Esophagus squamous epithelium (tissue), 5 donors: ENCODE data around the gene GABRG3. TPM values are rescaled to one million over a fixed set of nuclear protein-coding genes. Genes with fewer than 3 reads are reported as not detected.

ENCODE experiments used
- DNase-seq: peaks from one replicate; lab custom pipeline; 2025; lab: John Stamatoyannopoulos, UW
- H3K27ac ChIP-seq, 4 donors: fragments of 200-600 bp; sonication (generic); one replicate each; pipeline ENCODE4 v1.5.1; 2016 to 2019; ENCODE audit warnings: mild to moderate bottlenecking in 1 of 4
- H3K27me3 ChIP-seq, 4 donors: fragments of 200-600 bp; sonication (generic); 1 replicate in 3 of 4; 2 replicates in 1 of 4; pipeline versions ENCODE4 v1.5.1 to v1.6.0; 2017 to 2021; ENCODE audit warnings: antibody characterized with exemption in 1 of 4
- H3K36me3 ChIP-seq, 3 donors: fragments of 200-600 bp; sonication (generic); one replicate each; pipeline ENCODE4 v1.5.1; 2016 to 2019
- H3K4me1 ChIP-seq, 3 donors: fragments of 200-600 bp; sonication (generic); one replicate each; pipeline ENCODE4 v1.5.1; 2017 to 2019
- H3K4me3 ChIP-seq, 4 donors: fragments of 200-600 bp; sonication (generic); 1 replicate in 3 of 4; 2 replicates in 1 of 4; pipeline ENCODE4 v1.5.1; 2016 to 2019; ENCODE audit warnings: mild to moderate bottlenecking in 2 of 4, moderate library complexity in 1 of 4
- H3K9me3 ChIP-seq, 3 donors: fragments of 200-600 bp; sonication (generic); one replicate each; pipeline ENCODE4 v1.5.1; 2016 to 2019
- POLR2A ChIP-seq, 4 donors: fragments of 450-650 bp; IDR thresholded peaks; one replicate each; pipeline ENCODE4 v1.6.1; 2017; ENCODE audit warnings: antibody characterized with exemption in 4 of 4, mild to moderate bottlenecking in 4 of 4, moderate library complexity in 3 of 4
- WGBS, 2 donors: methylation state at CpG; one replicate each; pipeline ENCODE4 v1.1.5; 2018; 5-methylcytosine and 5-hydroxymethylcytosine counted together
- intact Hi-C: fragments of 100-400 bp; cut with DNase I; formaldehyde crosslinking; loops from one replicate; pipeline ENCODE4 v1.15.0; 2022
- total RNA-seq, 4 donors: library from RNA; depleted of rRNA; stranded (reverse); fragments of >200 nt; gene quantifications; one replicate each; pipeline ENCODE4 v1.1.0, GENCODE V29; 2016
- TF ChIP-seq, protein P1 (sequence below), 6 experiments: fragments of 450-650 bp in 4 of 6; fragments of 200-600 bp in 2 of 6; sonication (generic) in 2 of 6; IDR thresholded peaks; one replicate each; pipeline ENCODE4 v1.5.1; 2016 to 2019; ENCODE audit warnings: antibody characterized with exemption in 6 of 6, mild to moderate bottlenecking in 4 of 6, moderate library complexity in 4 of 6
- donor health status: DM: yes; HTN: yes; CAD: no.

The GABRG3 gene
- total RNA-seq, 4 donors from 2014 or later, result 0.04 to 0.08 TPM; not detected in 2

DNA sequence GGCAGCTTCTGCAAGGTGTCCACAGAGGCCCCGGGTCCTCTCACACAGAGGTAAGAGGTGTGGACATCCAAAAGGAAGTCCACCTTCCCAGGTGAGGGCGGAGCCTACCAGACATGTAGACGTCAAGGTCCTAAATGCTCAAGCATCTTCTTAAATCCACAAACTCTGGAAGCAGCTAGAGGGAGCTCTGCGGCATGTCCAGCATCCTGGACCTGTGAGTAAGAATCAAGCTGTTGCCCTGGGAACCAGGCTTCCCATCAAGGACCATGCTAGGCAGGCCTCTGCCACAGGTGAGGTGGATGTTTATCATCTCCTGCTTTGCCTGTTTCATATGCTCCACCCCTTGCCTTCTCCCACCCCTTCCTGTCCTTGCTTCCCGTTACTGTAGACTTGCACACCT is 368.2 kb downstream of the GABRG3 start:
- DNase-seq, result no peak
- Histone ChIP-seq H3K4me1 (no peaks in the 10 kb centered on the region), H3K27ac (no peak overlapping the region), H3K9me3 (no peaks in the 10 kb centered on the region), H3K27me3 (peaks cover 0 to 5% (median 0%) of the 10 kb centered on the region in 4 donors), H3K36me3 (no peaks in the 10 kb centered on the region), H3K4me3 (no peak overlapping the region)
- 82 to 92% methylated on average over 1 to 2 of the region's 5 CpGs for WGBS, 2 donors
- TF ChIP-seq POLR2A (IDR thresholded peaks at IDR 0.05), result no peak
- TF ChIP-seq, protein P1, sequence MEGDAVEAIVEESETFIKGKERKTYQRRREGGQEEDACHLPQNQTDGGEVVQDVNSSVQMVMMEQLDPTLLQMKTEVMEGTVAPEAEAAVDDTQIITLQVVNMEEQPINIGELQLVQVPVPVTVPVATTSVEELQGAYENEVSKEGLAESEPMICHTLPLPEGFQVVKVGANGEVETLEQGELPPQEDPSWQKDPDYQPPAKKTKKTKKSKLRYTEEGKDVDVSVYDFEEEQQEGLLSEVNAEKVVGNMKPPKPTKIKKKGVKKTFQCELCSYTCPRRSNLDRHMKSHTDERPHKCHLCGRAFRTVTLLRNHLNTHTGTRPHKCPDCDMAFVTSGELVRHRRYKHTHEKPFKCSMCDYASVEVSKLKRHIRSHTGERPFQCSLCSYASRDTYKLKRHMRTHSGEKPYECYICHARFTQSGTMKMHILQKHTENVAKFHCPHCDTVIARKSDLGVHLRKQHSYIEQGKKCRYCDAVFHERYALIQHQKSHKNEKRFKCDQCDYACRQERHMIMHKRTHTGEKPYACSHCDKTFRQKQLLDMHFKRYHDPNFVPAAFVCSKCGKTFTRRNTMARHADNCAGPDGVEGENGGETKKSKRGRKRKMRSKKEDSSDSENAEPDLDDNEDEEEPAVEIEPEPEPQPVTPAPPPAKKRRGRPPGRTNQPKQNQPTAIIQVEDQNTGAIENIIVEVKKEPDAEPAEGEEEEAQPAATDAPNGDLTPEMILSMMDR (IDR thresholded peaks at IDR 0.05), result no peak
- intact Hi-C loops, result no loop called here

DNA sequence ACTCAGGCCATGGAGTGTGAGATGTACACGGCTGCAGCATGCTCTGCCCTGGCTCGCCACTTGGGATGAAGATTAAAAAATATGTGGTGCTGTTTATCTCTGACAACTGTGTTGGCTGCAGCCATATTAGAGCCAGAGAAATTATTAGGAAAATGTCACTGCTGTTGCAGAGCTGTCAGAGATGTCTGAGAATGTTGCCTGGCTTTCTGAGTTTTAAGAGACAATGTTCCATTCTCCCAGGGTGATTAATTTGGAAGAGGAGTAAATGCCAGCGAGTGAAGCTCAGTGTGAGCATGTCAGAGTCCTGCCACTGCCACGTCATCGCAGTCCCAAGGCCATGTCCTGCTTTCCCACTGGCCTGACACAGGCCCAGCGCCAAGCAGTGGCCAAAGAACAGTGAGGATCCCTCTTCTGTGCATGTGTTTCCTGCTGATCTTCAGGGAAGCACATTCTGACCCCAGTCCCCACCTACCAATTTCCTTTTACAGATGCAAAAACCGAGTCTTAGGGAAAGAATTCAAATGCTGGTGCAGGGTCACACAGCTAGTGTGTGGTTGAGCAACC is 370.9 kb downstream of the GABRG3 start:
- Histone ChIP-seq H3K36me3 (no peaks in the 10 kb centered on the region), H3K27me3 (no peaks in the 10 kb centered on the region), H3K9me3 (no peaks in the 10 kb centered on the region), H3K4me1 (no peaks in the 10 kb centered on the region), H3K27ac (no peak overlapping the region), H3K4me3 (no peak overlapping the region)
- WGBS, 2 donors, result 49 to 69% methylated on average over 7 of the region's 7 CpGs
- no peak for DNase-seq
- TF ChIP-seq POLR2A (IDR thresholded peaks at IDR 0.05), result no peak
- intact Hi-C loops, result no loop called here

DNA sequence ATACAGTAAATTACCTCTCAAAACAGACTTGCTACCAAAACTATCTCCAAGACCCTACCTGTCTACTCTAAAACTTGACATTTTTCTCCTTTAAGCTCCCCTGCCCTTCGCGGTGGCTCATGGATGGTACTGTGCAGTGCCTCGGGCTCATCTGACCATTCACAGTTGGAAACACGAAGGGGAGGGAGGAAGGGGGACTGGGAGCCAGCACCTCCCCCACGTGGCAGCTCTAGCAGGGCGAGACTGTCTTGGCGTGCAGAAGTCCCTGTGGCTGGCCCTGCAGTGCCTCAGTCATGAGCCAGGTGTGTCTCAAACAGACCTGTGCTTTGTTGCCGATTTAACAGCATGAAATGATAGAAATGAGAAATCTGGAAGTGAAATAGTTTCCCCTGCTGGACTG is 372.0 kb downstream of the GABRG3 start:
- Histone ChIP-seq H3K4me3 (no peak overlapping the region), H3K27me3 (no peaks in the 10 kb centered on the region), H3K36me3 (no peaks in the 10 kb centered on the region), H3K27ac (no peak overlapping the region), H3K4me1 (no peaks in the 10 kb centered on the region), H3K9me3 (no peaks in the 10 kb centered on the region)
- 69 to 80% methylated on average over 6 to 8 of the region's 8 CpGs for WGBS, 2 donors
- intact Hi-C loops, result no loop called here
- no peak for DNase-seq
- TF ChIP-seq, protein P1 (IDR thresholded peaks at IDR 0.05), result no peak
- TF ChIP-seq POLR2A (IDR thresholded peaks at IDR 0.05), result no peak

DNA sequence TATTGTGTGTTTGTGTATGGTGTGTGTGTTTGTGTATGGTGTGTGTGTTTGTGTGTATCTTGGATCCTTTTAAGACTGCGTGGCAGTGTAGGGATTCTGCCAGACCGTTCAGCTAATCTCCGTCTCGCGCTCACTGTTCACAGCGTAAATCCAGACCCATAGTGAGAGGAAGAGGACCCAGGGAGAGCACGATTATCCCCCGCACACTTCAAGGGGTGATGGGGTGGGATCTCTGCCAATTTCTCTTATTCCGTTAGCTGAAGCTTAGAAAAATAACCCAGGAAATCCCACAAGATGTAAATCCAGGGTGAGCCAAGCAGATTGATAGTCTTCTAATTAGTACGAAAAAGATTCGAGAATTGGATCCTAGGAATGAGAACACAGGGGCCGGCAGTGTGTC is 381.2 kb downstream of the GABRG3 start:
- no peak for TF ChIP-seq POLR2A (IDR thresholded peaks at IDR 0.05)
- TF ChIP-seq, protein P1 (IDR thresholded peaks at IDR 0.05), result no peak
- Histone ChIP-seq H3K27me3 (peaks cover 0 to 11% (median 0%) of the 10 kb centered on the region in 4 donors), H3K9me3 (no peaks in the 10 kb centered on the region), H3K36me3 (no peaks in the 10 kb centered on the region), H3K4me1 (no peaks in the 10 kb centered on the region), H3K27ac (no peak overlapping the region), H3K4me3 (no peak overlapping the region)
- WGBS, 2 donors, result 73 to 78% methylated on average over 11 to 12 of the region's 12 CpGs
- DNase-seq, result no peak
- intact Hi-C loops, result no loop called here

DNA sequence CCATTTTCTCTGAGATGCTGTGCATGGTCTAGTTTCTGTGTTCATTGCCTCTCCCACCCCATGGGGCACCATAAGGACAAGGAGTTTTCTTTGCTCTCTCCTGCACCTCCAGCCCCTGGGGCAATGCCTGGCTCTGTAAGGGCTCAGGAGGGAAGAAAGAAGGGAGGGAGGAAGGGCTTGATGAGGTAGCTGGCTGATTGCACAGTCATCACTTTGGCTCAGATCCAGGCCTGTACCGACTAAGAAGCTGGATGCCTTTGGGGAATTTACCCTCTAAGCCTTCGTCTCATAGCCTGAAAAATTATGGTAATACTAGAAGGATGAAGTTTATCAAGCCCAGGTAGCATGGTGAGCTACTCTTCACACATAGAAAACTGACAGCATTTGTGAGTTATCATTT is 382.9 kb downstream of the GABRG3 start:
- no peaks in the 10 kb centered on the region for H3K9me3 ChIP-seq
- 0 to 7% methylated on average over 1 to 2 of the region's 2 CpGs for WGBS, 2 donors
- peaks cover 0 to 22% (median 0%) of the 10 kb centered on the region in 4 donors for H3K27me3 ChIP-seq
- H3K4me3 ChIP-seq, result no peak overlapping the region
- no peak for TF ChIP-seq POLR2A (IDR thresholded peaks at IDR 0.05)
- TF ChIP-seq, protein P1 (IDR thresholded peaks at IDR 0.05), result no peak
- intact Hi-C loops, result no loop called here
- no peak overlapping the region for H3K27ac ChIP-seq
- H3K36me3 ChIP-seq, result no peaks in the 10 kb centered on the region
- DNase-seq, result no peak
- peaks cover 0 to 3% (median 0%) of the 10 kb centered on the region in 3 donors for H3K4me1 ChIP-seq
